Ovary (tissue), 3 donors: ENCODE results near the gene MTO1.

Experiments
- CTCF ChIP-seq, 3 donors: fragments of 450-650 bp in 2 of 3; fragments of 200-600 bp in 1 of 3; IDR thresholded peaks; one replicate each; pipeline versions ENCODE4 v1.5.1 to v1.8.0; 2016 to 2022; ENCODE audit warnings: antibody characterized with exemption in 3 of 3, mild to moderate bottlenecking in 1 of 3
- POLR2A ChIP-seq: fragments of 450-650 bp; IDR thresholded peaks from one replicate; pipeline ENCODE4 v1.6.1; 2017; ENCODE audit warnings: antibody characterized with exemption, mild to moderate bottlenecking, moderate library complexity
- donor health status: DM: no; HTN: no; CAD: no.

- no peak for TF ChIP-seq CTCF (IDR thresholded peaks at IDR 0.05)
- no peak for TF ChIP-seq POLR2A
Observed at GRCh38 chr6:73538116-73538779, 76.7 kb downstream of the MTO1 start.
